ENCODE measurements around the gene TUBA1A. TPM values are rescaled to one million over a fixed set of nuclear protein-coding genes. Genes with fewer than 3 reads are reported as not detected.

TUBA1A gene
- total RNA-seq, 1 donor from 2014 or later = 1,211 TPM

DNA sequence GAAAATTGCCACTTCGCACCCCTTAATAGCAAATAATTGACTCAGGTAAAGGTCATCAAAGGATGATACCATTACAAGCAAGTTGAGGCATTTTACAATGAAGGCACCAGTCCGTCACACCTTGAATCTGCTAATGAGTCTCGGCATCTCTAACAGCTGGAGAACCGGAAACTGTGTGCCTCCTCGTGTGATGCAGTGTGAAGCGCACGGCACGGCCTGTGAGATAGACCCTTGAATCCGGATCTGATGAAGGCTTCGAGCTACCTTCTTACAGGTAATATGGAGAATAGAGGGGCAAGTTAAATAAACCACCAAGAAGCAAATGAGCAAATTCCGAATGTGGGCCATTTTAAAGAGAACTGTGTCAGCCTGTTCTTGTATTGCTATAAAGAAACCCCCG is 19.8 kb upstream of the TUBA1A start:
- H2AFZ ChIP-seq (replicated peaks) = peak overlapping the region; percentile 39
- H3K36me3 ChIP-seq = no peaks in the 10 kb centered on the region
- TF ChIP-seq EZH2phosphoT487 (IDR thresholded peaks at IDR 0.05) (no peak), CTCF (IDR thresholded peaks at IDR 0.05) (no peak), EZH2 (IDR thresholded peaks at IDR 0.05) (no peak)
- H3K9me3 ChIP-seq (ENCODE audit: low read depth) = no peaks in the 10 kb centered on the region
- peaks cover 25% of the 10 kb centered on the region for H3K4me1 Mint-ChIP-seq
- no peaks in the 10 kb centered on the region for H3K79me2 ChIP-seq (ENCODE audit: low read depth)
- peaks cover 9% of the 10 kb centered on the region for H3K4me1 ChIP-seq
- no peak overlapping the region for H3K9ac ChIP-seq
- peaks cover 6% of the 10 kb centered on the region for H3K27me3 Mint-ChIP-seq (ENCODE audit: insufficient read depth, low read depth)
- H3K27ac ChIP-seq = peak overlapping the region; percentile 38
- DNase-seq (ENCODE audit: low spot score) = no peak
- no peaks in the 10 kb centered on the region for H3K9me3 Mint-ChIP-seq
- H3K4me3 ChIP-seq = no peak overlapping the region
- H4K20me1 ChIP-seq (ENCODE audit: low read depth) = no peaks in the 10 kb centered on the region
- peaks cover 13% of the 10 kb centered on the region for H3F3A ChIP-seq (ENCODE audit: low read depth)
- H3K27ac Mint-ChIP-seq = peak overlapping the region; percentile 98
- no peaks in the 10 kb centered on the region for H3K36me3 Mint-ChIP-seq
- H3K4me3 Mint-ChIP-seq = no peak overlapping the region
- no peak overlapping the region for H3K4me2 ChIP-seq
- H3K27me3 ChIP-seq = no peaks in the 10 kb centered on the region

GRCh38 chr12:49208146-49208545 is 19.3 kb upstream of the TUBA1A start:
- Mint-ChIP-seq H3K4me3 (no peak overlapping the region), H3K27ac (no peak overlapping the region), H3K9me3 (no peaks in the 10 kb centered on the region), H3K27me3 (ENCODE audit: insufficient read depth, low read depth) (peaks cover 3% of the 10 kb centered on the region), H3K36me3 (no peaks in the 10 kb centered on the region), H3K4me1 (peaks cover 23% of the 10 kb centered on the region)
- Histone ChIP-seq H3K36me3 (no peaks in the 10 kb centered on the region), H3K27me3 (no peaks in the 10 kb centered on the region), H3K9ac (no peak overlapping the region), H2AFZ (replicated peaks) (no peak overlapping the region), H3K4me3 (no peak overlapping the region), H3K79me2 (ENCODE audit: low read depth) (no peaks in the 10 kb centered on the region), H3K4me2 (no peak overlapping the region), H3K27ac (no peak overlapping the region), H4K20me1 (ENCODE audit: low read depth) (no peaks in the 10 kb centered on the region), H3K4me1 (peaks cover 5% of the 10 kb centered on the region), H3K9me3 (ENCODE audit: low read depth) (no peaks in the 10 kb centered on the region), H3F3A (ENCODE audit: low read depth) (peaks cover 9% of the 10 kb centered on the region)
- DNase-seq (ENCODE audit: low spot score) = no peak
- TF ChIP-seq EZH2phosphoT487 (IDR thresholded peaks at IDR 0.05) (no peak), CTCF (IDR thresholded peaks at IDR 0.05) (no peak), EZH2 (IDR thresholded peaks at IDR 0.05) (no peak)

GRCh38 chr12:49206389-49206788 is 17.5 kb upstream of the TUBA1A start:
- no peak overlapping the region for H2AFZ ChIP-seq (replicated peaks)
- H3K4me3 ChIP-seq = no peak overlapping the region
- H3K4me1 ChIP-seq = peaks cover 11% of the 10 kb centered on the region
- H3K9me3 ChIP-seq (ENCODE audit: low read depth) = no peaks in the 10 kb centered on the region
- no peaks in the 10 kb centered on the region for H4K20me1 ChIP-seq (ENCODE audit: low read depth)
- TF ChIP-seq EZH2 (IDR thresholded peaks at IDR 0.05) (no peak), CTCF (IDR thresholded peaks at IDR 0.05) (no peak), EZH2phosphoT487 (IDR thresholded peaks at IDR 0.05) (no peak)
- H3F3A ChIP-seq (ENCODE audit: low read depth) = peaks cover 14% of the 10 kb centered on the region
- H3K9ac ChIP-seq = no peak overlapping the region
- no peak overlapping the region for H3K27ac ChIP-seq
- no peak overlapping the region for H3K4me3 Mint-ChIP-seq
- H3K9me3 Mint-ChIP-seq = no peaks in the 10 kb centered on the region
- peaks cover 29% of the 10 kb centered on the region for H3K4me1 Mint-ChIP-seq
- H3K27me3 ChIP-seq = no peaks in the 10 kb centered on the region
- no peak overlapping the region for H3K27ac Mint-ChIP-seq
- no peaks in the 10 kb centered on the region for H3K79me2 ChIP-seq (ENCODE audit: low read depth)
- no peaks in the 10 kb centered on the region for H3K36me3 Mint-ChIP-seq
- H3K4me2 ChIP-seq = no peak overlapping the region
- DNase-seq (ENCODE audit: low spot score) = no peak
- H3K27me3 Mint-ChIP-seq (ENCODE audit: insufficient read depth, low read depth) = peaks cover 3% of the 10 kb centered on the region
- H3K36me3 ChIP-seq = no peaks in the 10 kb centered on the region

All from neural progenitor cell (in vitro differentiated cells).